ENCODE data around the gene SCLT1.

The SCLT1 gene

DNA sequence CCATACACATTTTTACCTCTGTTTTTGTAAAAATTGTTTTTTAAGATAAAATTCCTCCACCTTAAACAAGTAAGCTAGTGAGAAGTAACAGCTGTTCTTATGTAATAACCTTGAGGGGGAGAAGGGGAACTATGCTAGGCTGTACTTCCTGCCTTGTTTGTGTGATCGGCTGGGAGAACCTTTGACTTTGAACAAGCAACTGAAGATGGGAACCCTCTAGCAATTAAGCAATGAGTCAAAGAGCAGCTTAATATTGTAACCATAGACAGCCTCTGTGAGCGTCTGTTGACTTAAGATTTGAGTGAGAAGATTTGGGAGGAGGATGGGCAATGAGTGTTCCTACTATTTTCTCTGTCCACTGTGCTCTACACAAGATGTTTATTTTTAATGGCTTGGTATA, 135.1 kb downstream of the SCLT1 start:
- no peak for DNase-seq (ENCODE audit: low read depth in 2 of 2)

DNA sequence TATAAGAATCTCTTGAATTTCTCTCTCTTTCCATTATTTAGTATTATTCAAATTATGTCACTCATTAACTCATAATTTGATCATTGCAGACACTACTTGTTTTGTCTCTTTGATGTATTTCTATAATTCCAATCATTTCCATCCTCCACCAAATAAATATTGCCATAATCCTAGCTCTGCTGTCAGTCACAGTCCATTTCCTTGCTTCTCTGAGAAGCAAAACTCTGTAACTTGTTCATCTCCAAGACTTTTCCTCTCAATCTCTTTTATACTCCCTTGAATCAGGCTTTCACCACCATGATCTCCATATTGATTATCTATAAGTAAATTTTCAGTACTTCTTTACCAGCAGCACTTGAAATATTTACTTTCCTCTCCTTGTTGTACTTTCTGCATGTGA, 135.9 kb downstream of the SCLT1 start:
- no peak for DNase-seq (ENCODE audit: low read depth in 2 of 2)

GRCh38 chr4:128955751-128956150, 137.6 kb downstream of the SCLT1 start:
- no peak for DNase-seq (ENCODE audit: low read depth in 2 of 2)

DNA sequence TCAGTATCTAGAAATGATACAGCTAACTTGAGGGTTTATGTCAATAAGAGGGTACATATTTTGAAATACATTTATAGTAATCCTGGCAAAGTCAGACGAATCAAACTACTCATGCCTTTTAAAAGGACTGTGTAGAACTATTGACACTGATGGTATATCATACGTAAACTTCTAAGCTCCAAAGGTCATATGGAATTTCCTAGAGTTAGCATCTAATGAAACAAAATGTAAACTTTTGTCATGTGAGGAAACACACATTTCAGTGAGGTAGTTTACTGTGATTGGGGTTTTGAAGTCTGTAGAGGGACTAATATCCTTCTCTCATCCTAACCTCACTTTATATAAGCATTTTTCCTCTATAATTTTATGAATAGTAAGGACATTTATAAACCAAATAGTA, 138.4 kb downstream of the SCLT1 start:
- DNase-seq (ENCODE audit: low read depth in 2 of 2): no peak

DNA sequence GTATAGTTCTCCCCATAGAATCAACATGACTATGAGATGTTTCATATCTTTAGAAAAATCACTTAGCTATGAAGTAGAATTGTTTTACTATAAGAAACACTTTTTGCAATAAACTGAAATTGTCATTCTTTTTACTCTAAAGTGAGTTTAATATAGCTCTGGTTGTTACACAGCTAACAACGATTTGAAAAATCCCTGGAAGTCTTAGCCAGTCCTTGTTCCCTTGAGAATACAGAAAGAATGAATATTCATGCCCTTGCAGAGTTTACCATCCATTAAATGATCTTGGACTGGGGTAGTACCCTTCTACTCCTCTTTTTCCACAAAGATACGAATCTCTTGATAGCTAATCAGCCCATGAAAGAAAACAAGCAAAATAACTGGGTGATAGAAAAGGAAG, 142.0 kb downstream of the SCLT1 start:
- DNase-seq (ENCODE audit: low read depth in 2 of 2): no peak

- DNase-seq (ENCODE audit: low read depth in 2 of 2): no peak
Measured at GRCh38 chr4:128950796-128951195, 142.5 kb downstream of the SCLT1 start.

DNA sequence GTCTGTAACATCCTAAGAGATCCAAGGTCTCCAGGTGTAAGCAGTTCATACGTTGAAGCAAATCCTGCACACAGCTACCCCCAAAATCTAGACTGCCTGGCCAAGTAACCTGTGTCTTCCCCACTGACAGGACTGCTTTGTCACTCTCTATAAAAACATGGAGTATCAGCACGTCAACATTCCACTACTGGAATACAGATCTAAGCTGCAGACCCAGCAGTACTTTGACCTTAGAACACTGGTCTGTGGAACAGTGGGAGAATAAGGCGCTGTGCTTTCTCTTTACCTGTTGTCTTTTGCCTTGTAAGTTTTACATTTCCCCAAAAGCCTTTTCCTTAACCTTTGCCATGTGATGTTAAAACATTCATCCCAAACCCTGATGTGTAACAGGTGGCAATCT, 146.4 kb downstream of the SCLT1 start:
- no peak for DNase-seq (ENCODE audit: low read depth in 2 of 2)

GRCh38 chr4:128942607-128943006, 150.7 kb downstream of the SCLT1 start:
- DNase-seq (ENCODE audit: low read depth in 2 of 2): no peak

GRCh38 chr4:128940971-128941370, 152.4 kb downstream of the SCLT1 start:
- DNase-seq (ENCODE audit: low read depth in 2 of 2): no peak

DNA sequence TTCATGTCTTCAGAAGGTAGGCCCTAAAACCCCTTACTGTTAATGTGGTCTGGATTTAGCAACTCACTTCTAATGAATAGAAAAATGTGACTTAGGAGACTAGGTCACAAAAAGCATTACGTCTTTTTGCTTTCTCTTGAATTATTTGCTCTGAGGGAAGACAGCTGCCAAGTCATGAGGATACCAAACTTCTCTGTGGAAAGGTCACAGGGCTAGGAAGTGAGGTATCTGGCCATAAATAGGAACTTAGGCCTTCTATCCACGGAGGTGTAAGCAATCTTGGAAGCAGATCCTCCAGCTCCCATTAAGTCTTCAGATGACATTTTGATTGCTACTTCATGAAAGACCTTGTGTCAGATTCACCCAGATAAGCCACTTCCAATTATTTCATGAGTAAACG, 163.3 kb downstream of the SCLT1 start:
- DNase-seq (ENCODE audit: low read depth in 2 of 2): no peak

DNA sequence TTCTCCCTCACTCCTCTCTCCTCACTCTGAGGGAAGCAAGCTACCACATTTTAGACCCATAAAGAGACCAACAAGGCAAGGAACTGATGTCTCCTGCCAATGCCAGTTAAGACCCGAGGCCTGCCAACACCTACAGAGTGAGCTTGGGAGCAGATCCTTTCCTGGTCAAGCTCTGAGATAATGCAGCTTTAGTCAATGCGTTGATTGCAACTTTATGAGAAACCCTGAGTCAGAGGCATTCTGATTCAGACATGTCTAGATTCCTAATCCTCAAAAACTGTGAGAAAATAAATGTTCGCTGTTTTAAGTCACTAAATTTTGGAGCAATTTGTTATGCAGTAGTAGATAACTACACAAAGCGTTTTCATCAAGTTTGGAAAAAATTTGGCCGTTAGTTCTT, 168.4 kb downstream of the SCLT1 start:
- no peak for DNase-seq (ENCODE audit: low read depth in 2 of 2)

GRCh38 chr4:128921954-128922353, 171.4 kb downstream of the SCLT1 start:
- no peak for DNase-seq (ENCODE audit: low read depth in 2 of 2)

DNA sequence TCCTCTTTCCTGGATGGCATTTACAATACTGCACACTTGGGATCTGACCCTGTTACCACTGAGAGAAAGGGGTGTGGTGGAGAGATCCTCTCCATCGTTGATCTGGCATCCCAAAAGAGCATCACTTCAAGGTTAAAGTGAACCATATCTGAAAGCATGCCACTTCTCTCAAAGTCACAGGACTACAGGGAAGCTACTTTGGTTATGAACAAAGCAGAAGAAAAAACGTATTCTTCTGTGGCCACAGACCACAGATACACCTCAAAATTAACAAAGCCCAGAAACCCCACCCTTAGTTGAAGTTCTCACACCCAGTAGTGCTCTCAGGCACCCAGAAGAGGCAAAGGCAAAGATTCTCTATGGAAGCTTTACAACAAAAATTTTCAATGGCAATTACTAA, 175.6 kb downstream of the SCLT1 start:
- DNase-seq (ENCODE audit: low read depth in 2 of 2): no peak

DNA sequence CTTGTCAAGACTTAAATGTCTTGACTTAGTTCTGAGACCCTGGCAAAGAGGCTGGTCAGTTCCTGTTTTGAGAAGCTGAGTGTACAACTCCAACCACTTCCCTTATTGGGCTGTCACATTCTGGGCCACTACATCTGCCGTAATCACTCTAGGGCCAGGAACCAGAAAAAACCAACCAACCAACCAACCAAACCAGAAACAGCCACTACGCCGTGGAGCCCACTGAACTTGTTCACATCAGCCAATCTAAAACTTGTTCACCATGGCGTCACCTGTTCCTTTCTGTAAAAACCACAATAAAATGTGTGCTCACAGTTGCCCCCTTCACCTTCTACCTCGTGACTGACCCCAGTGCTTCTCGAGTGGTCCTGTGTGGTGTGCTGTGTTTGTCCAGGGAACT, 176.5 kb downstream of the SCLT1 start:
- DNase-seq (ENCODE audit: low read depth in 2 of 2): no peak

DNA sequence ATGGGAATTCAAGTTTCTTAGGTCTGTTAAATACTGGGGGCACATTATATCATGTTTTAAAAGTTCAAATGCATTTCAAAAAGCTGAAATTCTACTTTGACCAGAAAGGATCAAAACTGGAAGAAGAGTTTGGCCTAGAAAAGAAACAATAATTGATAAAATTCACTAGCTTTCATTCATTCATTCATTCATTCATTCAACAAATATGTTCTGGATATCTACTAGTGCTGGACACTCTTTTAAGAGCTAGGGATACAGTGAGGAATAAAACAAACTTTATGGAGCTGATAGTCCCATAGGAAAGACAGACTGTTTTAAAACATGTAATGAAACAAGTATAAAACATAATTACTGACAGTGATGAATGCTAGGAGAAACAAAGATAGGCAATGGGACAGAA, 177.8 kb downstream of the SCLT1 start:
- DNase-seq (ENCODE audit: low read depth in 2 of 2): no peak

DNA sequence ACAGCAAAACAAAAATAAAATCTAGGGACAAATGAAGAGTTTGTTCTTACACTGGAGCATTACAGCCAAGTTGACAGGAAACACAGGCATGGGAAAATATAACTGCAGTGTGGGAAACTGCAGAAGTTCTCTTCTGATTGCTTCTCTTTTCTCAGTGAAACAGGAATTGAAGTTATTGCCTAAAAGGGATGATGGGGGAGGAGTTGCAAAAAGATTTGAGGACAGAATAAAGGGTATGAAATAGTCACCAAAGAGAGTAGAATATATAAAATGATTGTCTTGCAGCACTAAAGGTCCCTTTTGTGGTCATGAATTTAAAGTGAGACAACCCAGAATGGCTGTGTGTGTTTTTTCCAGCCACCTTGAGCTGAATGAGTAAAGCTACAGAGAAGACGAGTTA, 180.1 kb downstream of the SCLT1 start:
- no peak for DNase-seq (ENCODE audit: low read depth in 2 of 2)

DNA sequence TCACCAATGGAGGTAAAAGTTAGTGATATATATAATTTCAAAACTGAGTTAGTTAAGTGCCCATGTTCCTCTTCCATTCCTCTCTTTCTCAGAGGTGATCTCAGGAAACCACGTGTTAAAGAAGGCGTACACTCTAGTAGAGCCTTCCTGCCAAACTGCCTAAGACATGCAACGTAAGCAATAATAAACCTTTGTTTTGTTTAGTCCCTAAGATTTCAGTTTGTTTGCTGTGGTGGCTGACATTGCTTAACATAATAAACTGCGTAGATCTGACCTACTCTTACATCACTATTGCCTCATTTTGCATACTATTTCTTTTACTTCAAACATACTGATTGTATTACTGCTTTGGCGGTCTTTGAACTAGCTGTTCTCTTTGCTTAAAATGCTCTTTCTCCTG, 184.6 kb downstream of the SCLT1 start:
- DNase-seq (ENCODE audit: low read depth in 2 of 2): no peak

DNA sequence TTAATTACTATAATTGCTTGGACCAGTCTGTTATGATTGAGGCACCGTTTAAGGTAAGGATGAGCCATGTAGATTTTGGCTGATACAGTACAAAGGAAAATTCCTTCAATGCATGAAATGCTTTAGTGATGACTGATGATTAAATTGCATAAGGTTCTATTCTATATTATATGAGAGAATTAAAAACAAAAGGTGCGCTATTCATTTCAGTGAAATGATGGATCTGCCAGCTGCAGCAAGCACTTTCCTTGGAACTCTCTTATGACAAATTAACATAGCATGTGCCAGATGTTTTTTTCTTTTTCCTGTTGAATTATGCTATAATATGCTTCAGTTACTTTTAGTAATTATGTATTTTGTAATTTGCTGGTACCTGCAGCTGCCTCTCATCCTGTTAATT, 185.4 kb downstream of the SCLT1 start:
- DNase-seq (ENCODE audit: low read depth in 2 of 2): no peak

DNA sequence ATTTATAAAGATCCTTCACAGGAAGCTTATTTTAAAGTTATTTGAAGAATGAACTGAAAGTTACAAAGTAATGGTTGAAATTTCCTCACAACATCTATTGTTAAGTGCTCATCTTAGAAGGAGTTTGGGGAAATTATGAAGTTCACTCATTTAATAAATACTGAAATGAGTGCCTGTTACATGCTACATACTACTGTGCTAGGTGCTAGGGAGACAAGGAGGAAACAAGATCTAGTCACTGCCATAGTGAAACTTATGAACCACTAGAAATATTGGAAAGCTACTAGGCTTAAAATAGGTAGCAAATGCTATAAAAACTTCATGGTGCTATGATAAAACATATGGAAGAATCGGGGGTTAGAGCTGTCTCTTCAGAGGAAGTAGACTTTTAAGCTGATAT, 186.8 kb downstream of the SCLT1 start:
- DNase-seq (ENCODE audit: low read depth in 2 of 2): no peak

DNA sequence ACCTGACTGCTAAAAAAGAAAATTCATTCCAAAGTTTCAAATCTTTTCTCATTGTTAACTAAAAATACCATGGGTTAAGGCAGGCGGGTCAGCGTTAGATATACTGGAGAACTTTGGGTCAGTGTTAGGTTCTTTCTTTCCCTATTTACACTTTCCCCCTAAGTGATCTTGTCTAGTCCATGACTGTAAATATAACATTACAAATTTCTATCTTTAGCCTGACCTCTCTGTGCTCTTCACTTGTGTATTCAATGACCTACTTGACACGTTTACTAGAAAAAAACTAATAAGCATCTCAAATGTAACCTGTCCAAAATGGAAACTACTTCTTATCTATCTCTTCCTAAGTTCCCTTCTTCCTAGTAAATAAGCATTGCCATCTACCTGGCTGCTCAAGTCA, 188.5 kb downstream of the SCLT1 start:
- no peak for DNase-seq (ENCODE audit: low read depth in 2 of 2)

- DNase-seq (ENCODE audit: low read depth in 2 of 2): no peak
Measured at GRCh38 chr4:128880662-128881061, 212.7 kb downstream of the SCLT1 start.

DNA sequence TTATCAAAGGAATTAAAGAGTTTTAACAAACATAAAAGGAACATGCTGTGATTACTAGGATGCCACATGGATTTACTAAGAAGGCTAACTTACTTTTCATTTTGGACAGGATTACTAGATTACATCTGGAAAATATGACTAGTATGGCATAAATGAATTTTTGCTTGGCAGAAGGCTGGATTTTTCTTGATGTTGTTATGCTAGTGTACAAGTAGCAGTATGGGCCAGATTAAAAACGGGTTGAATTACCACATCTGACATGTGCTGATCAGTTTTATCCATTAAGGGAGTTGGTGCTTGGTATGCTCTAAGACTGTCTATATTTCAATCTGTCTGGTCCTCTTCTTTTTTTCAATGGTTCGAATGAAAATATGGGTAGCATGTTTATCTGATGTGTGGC, 213.4 kb downstream of the SCLT1 start:
- DNase-seq (ENCODE audit: low read depth in 2 of 2): no peak

DNA sequence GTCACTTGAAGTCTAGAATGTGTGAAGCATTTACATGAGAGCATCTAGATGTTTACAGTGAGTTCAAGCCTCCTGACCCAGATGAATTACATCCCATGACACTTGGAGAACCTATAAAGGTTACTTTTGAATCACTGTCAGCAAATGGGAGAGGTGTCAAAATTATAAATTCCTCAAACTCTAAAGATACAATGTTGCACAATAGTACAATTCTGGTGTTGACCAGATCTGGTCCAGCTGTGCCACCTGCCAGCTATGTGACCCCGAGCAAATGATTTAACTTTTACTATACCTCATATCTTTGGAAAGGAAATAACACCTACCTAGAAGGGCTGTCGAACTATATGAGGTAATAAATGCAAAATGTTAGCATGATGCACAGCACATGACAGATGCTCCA, 214.1 kb downstream of the SCLT1 start:
- no peak for DNase-seq (ENCODE audit: low read depth in 2 of 2)

GRCh38 chr4:128877934-128878333, 215.4 kb downstream of the SCLT1 start:
- no peak for DNase-seq (ENCODE audit: low read depth in 2 of 2)

GRCh38 chr4:128876200-128876599, 217.1 kb downstream of the SCLT1 start:
- no peak for DNase-seq (ENCODE audit: low read depth in 2 of 2)

Measured in stimulated activated CD4-positive, alpha-beta T cell treated with anti-CD3 and anti-CD28 coated beads, Interleukin-1b, Interleukin-23, amount 100 ng/mL, for 1 hour (primary cell).